ENCODE data around the gene RAB6B. TPM values are rescaled to one million over a fixed set of nuclear protein-coding genes. Genes with fewer than 3 reads are reported as not detected.

Gene RAB6B
- total RNA-seq, 1 donor from 2014 or later, result 25.7 TPM

GRCh38 chr3:133874344-133874743, 21.3 kb downstream of the RAB6B start:
- no peak for DNase-seq (ENCODE audit: low spot score)
- Mint-ChIP-seq H3K27me3 (ENCODE audit: low read depth) (no peaks in the 10 kb centered on the region), H3K9me3 (ENCODE audit: low read depth) (peaks cover 13% of the 10 kb centered on the region), H3K36me3 (ENCODE audit: low read depth) (peaks cover 11% of the 10 kb centered on the region), H3K27ac (ENCODE audit: unreplicated experiment) (no peak overlapping the region), H3K4me1 (ENCODE audit: low read depth) (peaks cover 3% of the 10 kb centered on the region), H3K4me3 (ENCODE audit: unreplicated experiment) (no peak overlapping the region)
- TF ChIP-seq, protein P1, sequence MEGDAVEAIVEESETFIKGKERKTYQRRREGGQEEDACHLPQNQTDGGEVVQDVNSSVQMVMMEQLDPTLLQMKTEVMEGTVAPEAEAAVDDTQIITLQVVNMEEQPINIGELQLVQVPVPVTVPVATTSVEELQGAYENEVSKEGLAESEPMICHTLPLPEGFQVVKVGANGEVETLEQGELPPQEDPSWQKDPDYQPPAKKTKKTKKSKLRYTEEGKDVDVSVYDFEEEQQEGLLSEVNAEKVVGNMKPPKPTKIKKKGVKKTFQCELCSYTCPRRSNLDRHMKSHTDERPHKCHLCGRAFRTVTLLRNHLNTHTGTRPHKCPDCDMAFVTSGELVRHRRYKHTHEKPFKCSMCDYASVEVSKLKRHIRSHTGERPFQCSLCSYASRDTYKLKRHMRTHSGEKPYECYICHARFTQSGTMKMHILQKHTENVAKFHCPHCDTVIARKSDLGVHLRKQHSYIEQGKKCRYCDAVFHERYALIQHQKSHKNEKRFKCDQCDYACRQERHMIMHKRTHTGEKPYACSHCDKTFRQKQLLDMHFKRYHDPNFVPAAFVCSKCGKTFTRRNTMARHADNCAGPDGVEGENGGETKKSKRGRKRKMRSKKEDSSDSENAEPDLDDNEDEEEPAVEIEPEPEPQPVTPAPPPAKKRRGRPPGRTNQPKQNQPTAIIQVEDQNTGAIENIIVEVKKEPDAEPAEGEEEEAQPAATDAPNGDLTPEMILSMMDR (IDR thresholded peaks at IDR 0.05), result no peak

- no peak overlapping the region for H3K4me3 Mint-ChIP-seq (ENCODE audit: unreplicated experiment)
- H3K4me1 Mint-ChIP-seq (ENCODE audit: low read depth), result peaks cover 3% of the 10 kb centered on the region
- TF ChIP-seq, protein P1 (IDR thresholded peaks at IDR 0.05), result no peak
- DNase-seq (ENCODE audit: low spot score), result no peak
- H3K36me3 Mint-ChIP-seq (ENCODE audit: low read depth), result peaks cover 8% of the 10 kb centered on the region
- no peaks in the 10 kb centered on the region for H3K27me3 Mint-ChIP-seq (ENCODE audit: low read depth)
- no peak overlapping the region for H3K27ac Mint-ChIP-seq (ENCODE audit: unreplicated experiment)
- peaks cover under 1% of the 10 kb centered on the region for H3K9me3 Mint-ChIP-seq (ENCODE audit: low read depth)
Measured at GRCh38 chr3:133872781-133873180, 22.9 kb downstream of the RAB6B start.

GRCh38 chr3:133872161-133872560, 23.5 kb downstream of the RAB6B start:
- peaks cover 3% of the 10 kb centered on the region for H3K4me1 Mint-ChIP-seq (ENCODE audit: low read depth)
- no peaks in the 10 kb centered on the region for H3K27me3 Mint-ChIP-seq (ENCODE audit: low read depth)
- no peak overlapping the region for H3K27ac Mint-ChIP-seq (ENCODE audit: unreplicated experiment)
- DNase-seq (ENCODE audit: low spot score), result no peak
- no peak overlapping the region for H3K4me3 Mint-ChIP-seq (ENCODE audit: unreplicated experiment)
- TF ChIP-seq, protein P1 (IDR thresholded peaks at IDR 0.05), result no peak
- peaks cover 8% of the 10 kb centered on the region for H3K36me3 Mint-ChIP-seq (ENCODE audit: low read depth)
- no peaks in the 10 kb centered on the region for H3K9me3 Mint-ChIP-seq (ENCODE audit: low read depth)

GRCh38 chr3:133871368-133872090, 24.2 kb downstream of the RAB6B start:
- TF ChIP-seq, protein P1 (IDR thresholded peaks at IDR 0.05), result no peak
- Mint-ChIP-seq H3K36me3 (ENCODE audit: low read depth) (peaks cover 8% of the 10 kb centered on the region), H3K27me3 (ENCODE audit: low read depth) (no peaks in the 10 kb centered on the region), H3K4me3 (ENCODE audit: unreplicated experiment) (no peak overlapping the region), H3K4me1 (ENCODE audit: low read depth) (peaks cover 3% of the 10 kb centered on the region), H3K27ac (ENCODE audit: unreplicated experiment) (no peak overlapping the region), H3K9me3 (ENCODE audit: low read depth) (no peaks in the 10 kb centered on the region)
- DNase-seq (ENCODE audit: low spot score), result no peak

DNA sequence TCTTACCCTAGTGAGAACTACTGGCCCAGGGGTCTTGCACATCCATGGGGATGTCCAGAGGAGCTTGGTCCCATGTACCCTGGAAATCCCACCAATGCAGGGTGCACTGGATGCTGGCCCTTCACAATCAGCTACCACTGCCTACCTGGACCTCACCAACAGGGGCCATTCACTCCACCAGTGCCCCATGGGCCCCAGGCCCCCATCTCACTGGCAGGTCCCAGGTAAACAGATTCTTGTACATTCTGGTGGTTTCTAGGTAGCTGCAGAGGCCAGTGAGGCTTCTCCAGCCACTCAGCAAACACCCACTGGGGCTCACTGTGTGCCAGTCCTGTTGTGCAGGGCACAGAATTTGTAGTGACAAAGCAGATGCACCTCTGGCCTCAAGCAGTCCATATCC, 24.9 kb downstream of the RAB6B start:
- no peak overlapping the region for H3K4me3 Mint-ChIP-seq (ENCODE audit: unreplicated experiment)
- H3K36me3 Mint-ChIP-seq (ENCODE audit: low read depth), result peaks cover 8% of the 10 kb centered on the region
- H3K4me1 Mint-ChIP-seq (ENCODE audit: low read depth), result peaks cover 3% of the 10 kb centered on the region
- no peak for DNase-seq (ENCODE audit: low spot score)
- TF ChIP-seq, protein P1 (IDR thresholded peaks at IDR 0.05), result no peak
- H3K27me3 Mint-ChIP-seq (ENCODE audit: low read depth), result no peaks in the 10 kb centered on the region
- no peaks in the 10 kb centered on the region for H3K9me3 Mint-ChIP-seq (ENCODE audit: low read depth)
- no peak overlapping the region for H3K27ac Mint-ChIP-seq (ENCODE audit: unreplicated experiment)
